AG09319 (cell line): Measurements from ENCODE around the gene SIRPB2.
"Not testable (repeated sequence)": the region's sequence is repeated elsewhere in the genome, so short reads cannot be mapped to it uniquely, and the experiment has no call there.

Experiments
- DNase-seq: peaks from one replicate; pipeline ENCODE4 v3.0.0-alpha.2; 2010; ENCODE audit warnings: low read depth; ENCODE audit errors: extremely low read depth
- TF ChIP-seq, protein P1 (sequence below): IDR thresholded peaks from 2 replicates; pipeline ENCODE4 v1.5.1; 2011; ENCODE audit warnings: low read depth, mild to moderate bottlenecking, inconsistent platforms, low read length, moderate library complexity

Gene SIRPB2

DNA sequence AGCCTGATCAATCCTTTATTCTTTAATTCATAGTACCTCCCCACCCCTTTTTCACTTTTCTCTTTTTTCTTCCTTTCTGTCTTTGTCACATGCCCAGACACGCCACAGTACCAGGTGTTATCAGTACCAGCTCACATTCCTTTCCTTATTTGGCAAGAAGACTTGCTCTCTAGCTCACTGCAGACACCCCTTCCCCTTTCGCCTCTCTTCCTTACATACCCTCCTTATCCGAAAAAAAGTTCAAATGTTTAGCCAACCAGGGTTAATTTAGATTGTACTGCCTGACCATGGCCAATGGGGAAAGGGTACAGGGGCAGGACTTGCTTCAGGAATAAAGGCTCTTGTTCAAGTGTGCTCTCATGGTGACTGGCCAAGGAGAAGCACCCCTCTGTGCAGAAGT lies 9.3 kb upstream of the SIRPB2 start:
- TF ChIP-seq, protein P1, sequence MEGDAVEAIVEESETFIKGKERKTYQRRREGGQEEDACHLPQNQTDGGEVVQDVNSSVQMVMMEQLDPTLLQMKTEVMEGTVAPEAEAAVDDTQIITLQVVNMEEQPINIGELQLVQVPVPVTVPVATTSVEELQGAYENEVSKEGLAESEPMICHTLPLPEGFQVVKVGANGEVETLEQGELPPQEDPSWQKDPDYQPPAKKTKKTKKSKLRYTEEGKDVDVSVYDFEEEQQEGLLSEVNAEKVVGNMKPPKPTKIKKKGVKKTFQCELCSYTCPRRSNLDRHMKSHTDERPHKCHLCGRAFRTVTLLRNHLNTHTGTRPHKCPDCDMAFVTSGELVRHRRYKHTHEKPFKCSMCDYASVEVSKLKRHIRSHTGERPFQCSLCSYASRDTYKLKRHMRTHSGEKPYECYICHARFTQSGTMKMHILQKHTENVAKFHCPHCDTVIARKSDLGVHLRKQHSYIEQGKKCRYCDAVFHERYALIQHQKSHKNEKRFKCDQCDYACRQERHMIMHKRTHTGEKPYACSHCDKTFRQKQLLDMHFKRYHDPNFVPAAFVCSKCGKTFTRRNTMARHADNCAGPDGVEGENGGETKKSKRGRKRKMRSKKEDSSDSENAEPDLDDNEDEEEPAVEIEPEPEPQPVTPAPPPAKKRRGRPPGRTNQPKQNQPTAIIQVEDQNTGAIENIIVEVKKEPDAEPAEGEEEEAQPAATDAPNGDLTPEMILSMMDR: no peak
- no peak for DNase-seq

GRCh38 chr20:1499528-1500420 lies 8.6 kb upstream of the SIRPB2 start:
- TF ChIP-seq, protein P1: no peak
- DNase-seq: no peak

DNA sequence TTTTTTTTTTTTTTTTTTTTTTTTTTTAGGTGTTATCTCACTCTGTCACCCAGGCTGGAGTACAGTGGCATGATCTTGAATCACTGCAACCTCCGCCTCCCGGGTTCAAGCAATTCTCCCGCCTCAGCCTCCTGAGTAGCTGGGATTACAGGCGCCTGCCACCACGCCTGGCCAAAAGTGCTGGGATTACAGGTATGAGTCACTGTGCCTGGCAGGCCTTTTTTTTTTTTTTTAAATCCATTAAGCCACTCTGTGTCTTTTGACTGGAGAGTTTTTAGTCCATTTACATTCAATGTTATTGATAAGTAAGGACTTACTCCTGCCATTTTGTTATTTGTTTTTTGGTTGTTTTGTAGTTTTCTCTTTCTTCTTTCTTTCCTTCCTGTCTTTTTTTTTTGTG lies 6.2 kb upstream of the SIRPB2 start:
- not testable (repeated sequence) for DNase-seq

DNA sequence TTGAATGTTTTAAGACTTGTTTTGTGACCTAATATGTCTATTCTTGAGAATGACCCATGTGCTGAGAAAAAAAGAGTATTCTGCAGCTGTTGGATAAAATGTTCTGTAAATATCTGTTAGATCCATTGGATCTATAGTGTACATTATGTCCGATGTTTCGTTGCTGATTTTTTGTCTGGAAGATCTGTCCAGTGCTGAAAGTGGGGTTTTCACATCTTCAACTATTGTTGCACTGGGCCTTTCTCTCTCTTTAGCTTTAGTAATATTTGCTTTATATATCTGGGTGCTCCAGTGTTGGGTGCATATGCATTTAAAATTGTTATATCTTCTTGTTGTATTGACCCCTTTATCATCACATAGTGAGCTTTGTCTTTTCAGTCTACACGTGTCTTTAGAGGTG lies 5.7 kb upstream of the SIRPB2 start:
- no peak for DNase-seq
- TF ChIP-seq, protein P1: no peak

DNA sequence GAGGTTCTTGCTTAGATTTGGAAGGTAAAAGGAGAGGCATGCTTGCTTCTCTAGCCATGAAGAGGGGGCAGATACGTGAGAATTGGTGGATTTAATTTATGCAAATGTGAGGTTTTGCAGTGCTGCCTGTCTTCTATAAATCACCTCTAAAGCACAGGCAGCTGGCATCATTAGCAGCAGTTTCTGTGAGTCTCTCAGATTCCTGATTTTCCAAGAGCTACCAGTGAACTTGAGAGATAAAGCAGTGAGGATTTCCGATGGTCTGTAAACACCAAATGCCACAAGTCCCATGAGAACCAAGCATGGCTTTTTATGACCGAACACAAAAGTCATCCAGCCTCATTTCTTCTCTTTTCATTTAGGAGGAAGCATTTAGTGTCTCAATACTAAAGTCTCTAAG lies 3.2 kb upstream of the SIRPB2 start:
- DNase-seq: no peak
- TF ChIP-seq, protein P1: no peak

DNA sequence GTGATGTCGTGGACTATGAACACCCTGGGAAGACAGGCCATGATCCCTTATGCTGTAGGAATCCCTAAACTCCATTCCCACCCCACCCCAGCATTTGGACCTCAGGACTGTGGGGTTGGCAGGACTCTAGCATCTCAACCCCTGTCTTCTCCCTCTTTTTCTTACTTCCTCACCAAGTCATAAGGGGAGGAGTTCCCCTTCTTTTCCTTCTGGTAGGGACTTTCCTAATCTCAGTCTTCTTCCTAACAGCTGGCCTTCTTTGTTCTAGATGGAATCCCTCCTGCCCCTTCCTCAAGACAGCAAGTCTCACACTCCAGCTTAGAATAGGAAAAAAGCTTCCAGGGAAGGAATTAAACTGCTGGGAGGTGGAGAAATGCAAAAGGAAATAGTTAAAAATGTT lies 2.3 kb upstream of the SIRPB2 start:
- TF ChIP-seq, protein P1: no peak
- no peak for DNase-seq

DNA sequence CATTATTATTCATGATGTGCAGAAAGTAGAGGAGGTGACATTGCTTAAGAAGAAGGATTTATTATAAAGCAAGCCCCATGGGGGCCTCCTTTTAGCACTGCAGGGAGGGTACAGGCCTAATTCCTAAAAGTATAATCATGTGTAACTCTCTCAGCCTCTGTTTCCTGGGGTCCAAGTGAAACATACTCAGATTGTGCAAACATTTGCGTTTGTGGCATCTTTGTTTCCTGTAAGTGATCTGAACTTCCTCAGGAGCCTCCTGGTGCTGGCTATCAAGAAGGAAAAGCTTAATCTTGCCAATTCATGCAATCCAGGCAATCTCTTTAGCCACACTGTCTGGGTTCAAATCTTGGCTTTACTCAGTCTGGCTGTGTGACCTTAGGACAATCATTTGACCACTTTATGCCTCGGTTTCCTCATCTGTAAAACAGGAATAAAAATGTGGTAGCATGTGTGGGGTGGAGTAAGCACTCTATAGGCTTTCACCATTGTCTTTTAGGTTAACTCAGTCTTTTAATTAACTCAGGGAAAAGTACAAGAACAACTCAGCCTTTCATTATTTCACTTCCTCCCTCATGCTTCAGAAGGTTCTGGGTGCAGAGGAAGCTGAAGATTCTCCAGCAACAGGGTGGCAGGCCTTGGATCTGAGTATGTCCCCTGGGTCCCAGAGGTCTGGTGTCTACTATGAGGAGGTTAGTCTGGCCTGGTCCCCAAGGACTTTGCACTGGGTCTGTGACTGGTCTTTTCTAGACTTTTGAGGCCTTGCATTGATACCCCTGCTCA lies 831 bp upstream of the SIRPB2 start:
- no peak for DNase-seq
- TF ChIP-seq, protein P1: no peak
